Large intestine (tissue), 12 donors: ENCODE results near the gene OVAAL. TPM values are rescaled to one million over a fixed set of nuclear protein-coding genes. Genes with fewer than 3 reads are reported as not detected.

Experiments
- DNase-seq, 2 donors: peaks; one replicate each; pipeline versions ENCODE4 v3.0.0 to v3.0.0-alpha.2; 2013
- H3K27ac ChIP-seq: one replicate; pipeline ENCODE4 v1.5.1; 2013; ENCODE audit warnings: low read length
- H3K27me3 ChIP-seq: 2 replicates; pipeline ENCODE4 v1.6.1; 2013; ENCODE audit warnings: low read length; ENCODE audit not compliant: control insufficient read depth, insufficient read depth
- H3K36me3 ChIP-seq: 2 replicates; pipeline ENCODE4 v1.6.1; 2013; ENCODE audit warnings: low read length; ENCODE audit not compliant: control insufficient read depth, insufficient read depth
- H3K4me1 ChIP-seq: one replicate; pipeline ENCODE4 v1.6.1; 2013; ENCODE audit warnings: low read length; ENCODE audit not compliant: control insufficient read depth, insufficient read depth
- H3K4me3 ChIP-seq: one replicate; pipeline ENCODE4 v1.5.1; 2013; ENCODE audit warnings: low read length
- H3K9me3 ChIP-seq: one replicate; pipeline ENCODE4 v1.6.1; 2013; ENCODE audit warnings: mild to moderate bottlenecking, low read depth, low read length, moderate library complexity; ENCODE audit not compliant: control insufficient read depth
- WGBS: methylation state at CpG from one replicate; pipeline ENCODE4 v1.1.5; 2013; ENCODE audit warnings: low lambda C conversion rate; ENCODE audit not compliant: insufficient coverage; 5-methylcytosine and 5-hydroxymethylcytosine counted together
- long read RNA-seq, 11 donors: transcript quantifications; one replicate each; lab custom pipeline, GENCODE V29; 2026
- polyA plus RNA-seq: library from polyadenylated mRNA; unstranded; fragments of 120-200 nt; gene quantifications from one replicate; pipeline ENCODE4 v1.2.1, GENCODE V29; 2013

The OVAAL gene
- polyA plus RNA-seq, result not detected
- long read RNA-seq, donor 1, result 0 reads
- long read RNA-seq, donor 2, result 0 reads
- long read RNA-seq, donor 3, result 0 reads
- long read RNA-seq, donor 4, result 0 reads
- long read RNA-seq, donor 5, result 0 reads
- long read RNA-seq, donor 6, result 0 reads
- long read RNA-seq, donor 7, result 0 reads
- long read RNA-seq, donor 8, result 0 reads
- long read RNA-seq, donor 9, result 0 reads
- long read RNA-seq, donor 10, result 0 reads
- long read RNA-seq, donor 11, result 0 reads

DNA sequence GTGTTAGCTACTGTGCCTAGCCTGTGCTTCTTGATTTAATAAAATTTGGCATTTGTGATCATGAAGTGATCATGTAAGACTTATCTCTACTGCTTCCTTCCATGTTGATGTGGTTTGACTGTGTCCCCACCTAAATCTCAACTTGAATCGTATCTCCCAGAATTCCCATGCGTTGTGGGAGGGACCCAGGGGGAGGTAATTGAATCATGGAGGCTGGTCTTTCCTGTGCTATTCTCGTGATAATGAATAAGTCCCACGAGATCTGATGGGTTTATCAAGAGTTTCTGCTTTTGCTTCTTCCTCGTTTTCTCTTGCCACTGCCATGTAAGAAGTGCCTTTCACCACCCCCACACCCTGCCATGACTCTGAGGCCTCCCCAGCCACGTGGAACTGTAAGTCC lies at the start of gene OVAAL:
OVAAL (plus strand) TSS at position 301 of the 400 bp plus-strand sequence.
- no peak within 1 kb of the TSS for H3K4me3 ChIP-seq
- peaks cover 3% of the 10 kb centered on the region for H3K4me1 ChIP-seq
- no peaks in the 10 kb centered on the region for H3K36me3 ChIP-seq
- no peaks in the 10 kb centered on the region for H3K9me3 ChIP-seq
- no peak for DNase-seq
- no peaks in the 10 kb centered on the region for H3K27me3 ChIP-seq
- H3K27ac ChIP-seq, result no peak within 1 kb of the TSS
- 60% methylated on average over 1 of the region's 6 CpGs for WGBS

GRCh38 chr1:180510882-180511281 lies 47.9 kb upstream of the OVAAL start:
- Histone ChIP-seq H3K4me1 (no peaks in the 10 kb centered on the region), H3K9me3 (peaks cover 7% of the 10 kb centered on the region), H3K27ac (no peak overlapping the region), H3K36me3 (no peaks in the 10 kb centered on the region), H3K27me3 (no peaks in the 10 kb centered on the region), H3K4me3 (no peak overlapping the region)
- DNase-seq, result no peak
- 100% methylated on average over 1 of the region's 2 CpGs for WGBS

GRCh38 chr1:180513531-180513930 lies 45.2 kb upstream of the OVAAL start:
- no peaks in the 10 kb centered on the region for H3K36me3 ChIP-seq
- H3K9me3 ChIP-seq, result peaks cover 4% of the 10 kb centered on the region
- H3K27ac ChIP-seq, result no peak overlapping the region
- no peak overlapping the region for H3K4me3 ChIP-seq
- 50% methylated on average over 1 of the region's 6 CpGs for WGBS
- no peaks in the 10 kb centered on the region for H3K4me1 ChIP-seq
- DNase-seq, result no peak
- H3K27me3 ChIP-seq, result no peaks in the 10 kb centered on the region

GRCh38 chr1:180515364-180515763 lies 43.4 kb upstream of the OVAAL start:
- Histone ChIP-seq H3K27ac (no peak overlapping the region), H3K4me3 (no peak overlapping the region), H3K9me3 (no peaks in the 10 kb centered on the region), H3K36me3 (no peaks in the 10 kb centered on the region), H3K4me1 (no peaks in the 10 kb centered on the region), H3K27me3 (no peaks in the 10 kb centered on the region)
- DNase-seq, result no peak
- WGBS, result no CpG with 5 or more reads among the region's 3 CpGs

GRCh38 chr1:180515857-180516388 lies 42.8 kb upstream of the OVAAL start:
- Histone ChIP-seq H3K9me3 (no peaks in the 10 kb centered on the region), H3K27ac (no peak overlapping the region), H3K36me3 (no peaks in the 10 kb centered on the region), H3K4me3 (no peak overlapping the region), H3K4me1 (no peaks in the 10 kb centered on the region), H3K27me3 (no peaks in the 10 kb centered on the region)
- 0% methylated on average over 1 of the region's 8 CpGs for WGBS
- peak in 1 of 2 donors; percentile 55 for DNase-seq

GRCh38 chr1:180519846-180520245 lies 38.9 kb upstream of the OVAAL start:
- no peak for DNase-seq
- WGBS, result 100% methylated on average over 1 of the region's 4 CpGs
- no peak overlapping the region for H3K4me3 ChIP-seq
- H3K4me1 ChIP-seq, result peaks cover 6% of the 10 kb centered on the region
- no peaks in the 10 kb centered on the region for H3K9me3 ChIP-seq
- H3K27ac ChIP-seq, result no peak overlapping the region
- no peaks in the 10 kb centered on the region for H3K36me3 ChIP-seq
- no peaks in the 10 kb centered on the region for H3K27me3 ChIP-seq

GRCh38 chr1:180521474-180522212 lies 37.1 kb upstream of the OVAAL start:
- H3K4me3 ChIP-seq, result no peak overlapping the region
- H3K27ac ChIP-seq, result no peak overlapping the region
- H3K9me3 ChIP-seq, result no peaks in the 10 kb centered on the region
- WGBS, result 82% methylated on average over 2 of the region's 9 CpGs
- DNase-seq, result peak in 1 of 2 donors; percentile 37
- H3K27me3 ChIP-seq, result no peaks in the 10 kb centered on the region
- H3K36me3 ChIP-seq, result no peaks in the 10 kb centered on the region
- H3K4me1 ChIP-seq, result peaks cover 18% of the 10 kb centered on the region

DNA sequence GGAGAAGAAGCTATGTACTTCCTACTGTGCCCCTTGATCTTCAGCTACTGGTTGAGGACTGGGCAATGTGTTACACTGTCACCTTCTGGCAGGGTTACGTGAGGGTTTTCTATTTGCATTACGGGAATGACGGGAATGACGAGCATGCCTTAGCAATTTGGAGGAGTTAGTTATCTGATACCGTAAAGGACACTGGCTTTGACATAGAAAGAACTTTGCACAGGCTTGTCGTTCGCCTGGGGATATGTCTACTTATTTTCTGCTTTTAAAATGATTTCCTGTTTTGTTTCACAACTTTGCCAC lies 36.6 kb upstream of the OVAAL start:
- Histone ChIP-seq H3K9me3 (no peaks in the 10 kb centered on the region), H3K27ac (no peak overlapping the region), H3K4me1 (peaks cover 23% of the 10 kb centered on the region), H3K27me3 (no peaks in the 10 kb centered on the region), H3K36me3 (no peaks in the 10 kb centered on the region), H3K4me3 (no peak overlapping the region)
- DNase-seq, result peak in 1 of 2 donors; percentile 66
- WGBS, result 60% methylated on average over 1 of the region's 7 CpGs

DNA sequence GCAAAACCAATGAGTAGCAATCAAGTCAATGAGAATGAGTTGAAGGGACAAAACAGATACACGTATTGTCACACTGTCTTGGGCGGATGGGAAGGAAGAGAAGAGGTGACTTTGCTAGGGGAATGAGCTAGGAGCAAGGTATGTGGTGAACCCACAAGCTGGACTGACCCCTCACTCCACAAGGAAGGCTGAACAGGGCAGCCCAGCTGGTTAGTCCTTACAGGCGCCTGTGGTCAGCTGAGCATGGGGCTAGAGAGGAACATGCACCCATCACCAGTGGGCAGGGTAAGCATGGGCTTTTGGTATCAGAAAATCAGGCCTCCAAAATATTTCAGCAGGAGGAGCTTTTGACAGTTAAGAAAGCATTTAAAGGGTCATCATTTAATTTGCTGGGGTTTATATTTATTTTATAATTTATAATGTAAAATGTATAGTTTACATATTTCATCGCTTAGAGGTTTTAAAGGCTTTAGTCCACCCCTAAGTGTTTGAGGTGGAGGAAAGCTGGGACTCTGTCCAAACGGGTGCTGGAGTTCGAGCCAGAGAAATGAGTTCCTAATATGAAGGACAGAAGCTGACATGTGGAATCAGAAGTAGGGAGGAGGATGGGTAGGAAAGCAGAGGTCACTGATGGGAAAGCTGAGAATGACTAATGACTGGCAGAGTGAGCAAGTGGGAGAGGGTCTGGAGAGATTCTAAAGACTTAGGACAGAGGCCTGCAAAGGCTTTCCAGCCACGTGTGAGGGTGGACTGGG lies 34.4 kb upstream of the OVAAL start:
- Histone ChIP-seq H3K4me1 (peaks cover 24% of the 10 kb centered on the region), H3K4me3 (no peak overlapping the region), H3K36me3 (no peaks in the 10 kb centered on the region), H3K9me3 (no peaks in the 10 kb centered on the region), H3K27ac (no peak overlapping the region), H3K27me3 (no peaks in the 10 kb centered on the region)
- WGBS, result 93% methylated on average over 3 of the region's 7 CpGs
- DNase-seq, result no peak

- no peaks in the 10 kb centered on the region for H3K36me3 ChIP-seq
- no peak overlapping the region for H3K4me3 ChIP-seq
- 80% methylated on average over 1 of the region's 7 CpGs for WGBS
- H3K27ac ChIP-seq, result no peak overlapping the region
- DNase-seq, result no peak
- H3K9me3 ChIP-seq, result no peaks in the 10 kb centered on the region
- peaks cover 27% of the 10 kb centered on the region for H3K4me1 ChIP-seq
- H3K27me3 ChIP-seq, result no peaks in the 10 kb centered on the region
Measured at GRCh38 chr1:180524915-180525714, 33.6 kb upstream of the OVAAL start.
